Fibroblast of skin of right quadriceps (primary cell): ENCODE results near the gene UBE2Q2.
"Not testable (repeated sequence)": the region's sequence is repeated elsewhere in the genome, so short reads cannot be mapped to it uniquely, and the experiment has no call there.

Experiments
- DNase-seq: peaks from one replicate; pipeline ENCODE4 v3.0.0-alpha.2; 2013

UBE2Q2 gene

GRCh38 chr15:75842722-75843677 lies at the start of gene UBE2Q2:
Gene UBE2Q2 (plus strand): TSS chr15:75843447. CDS start chr15:75843667, 220 bp downstream.
- DNase-seq = peak; percentile 77

- DNase-seq = no peak
Measured at GRCh38 chr15:75796321-75796720, 46.9 kb upstream of the UBE2Q2 start.

- not testable (repeated sequence) for DNase-seq
Measured at GRCh38 chr15:75797146-75797545, 46.1 kb upstream of the UBE2Q2 start.

- DNase-seq = no peak
Measured at GRCh38 chr15:75799190-75799589, 44.1 kb upstream of the UBE2Q2 start.

- DNase-seq = not testable (repeated sequence)
Measured at GRCh38 chr15:75800409-75800808, 42.8 kb upstream of the UBE2Q2 start.

- peak; percentile 63 for DNase-seq
Measured at GRCh38 chr15:75801859-75802593, 41.2 kb upstream of the UBE2Q2 start.

- DNase-seq = peak; percentile 14
Measured at GRCh38 chr15:75807486-75807885, 35.8 kb upstream of the UBE2Q2 start.

GRCh38 chr15:75808009-75808408 lies 35.2 kb upstream of the UBE2Q2 start:
- not testable (repeated sequence) for DNase-seq

- DNase-seq = no peak
Measured at GRCh38 chr15:75808563-75808962, 34.7 kb upstream of the UBE2Q2 start.

- peak; percentile 25 for DNase-seq
Measured at GRCh38 chr15:75809986-75810750, 33.1 kb upstream of the UBE2Q2 start.

- DNase-seq = no peak
Measured at GRCh38 chr15:75810874-75811498, 32.3 kb upstream of the UBE2Q2 start.

- peak; percentile 36 for DNase-seq
Measured at GRCh38 chr15:75811626-75812025, 31.6 kb upstream of the UBE2Q2 start.

- DNase-seq = no peak
Measured at GRCh38 chr15:75814794-75815193, 28.5 kb upstream of the UBE2Q2 start.

- peak; percentile 15 for DNase-seq
Measured at GRCh38 chr15:75815811-75816719, 27.2 kb upstream of the UBE2Q2 start.

- DNase-seq = no peak
Measured at GRCh38 chr15:75817138-75817935, 25.9 kb upstream of the UBE2Q2 start.

GRCh38 chr15:75820206-75820605 lies 23.0 kb upstream of the UBE2Q2 start:
- no peak for DNase-seq

- DNase-seq = no peak
Measured at GRCh38 chr15:75821786-75822345, 21.4 kb upstream of the UBE2Q2 start.

GRCh38 chr15:75822685-75823278 lies 20.5 kb upstream of the UBE2Q2 start:
- DNase-seq = no peak

- DNase-seq = no peak
Measured at GRCh38 chr15:75823860-75824613, 19.2 kb upstream of the UBE2Q2 start.
